Panc1 (cell line): ENCODE results near the gene FHIT.

Source experiments
- POLR2AphosphoS5 ChIP-seq: IDR thresholded peaks from 2 replicates; pipeline ENCODE4 v1.6.1; 2012; ENCODE audit warnings: mild to moderate bottlenecking, low read depth, low read length, moderate library complexity
- REST ChIP-seq, 2 experiments: IDR thresholded peaks; 2 replicates each; pipeline ENCODE4 v1.6.1; 2011 to 2012; ENCODE audit warnings: low read depth in 2 of 2, control low read depth in 1 of 2, low read length in 1 of 2, mild to moderate bottlenecking in 1 of 2, moderate library complexity in 1 of 2; ENCODE audit not compliant: insufficient read depth in 1 of 2
- TF ChIP-seq, protein P1 (sequence below): fragments of 450-650 bp; IDR thresholded peaks from 2 replicates; pipeline ENCODE4 v1.5.1; 2017; ENCODE audit warnings: mild to moderate bottlenecking

GRCh38 chr3:60444898-60445437, 806.3 kb downstream of the FHIT start:
- TF ChIP-seq, protein P1, sequence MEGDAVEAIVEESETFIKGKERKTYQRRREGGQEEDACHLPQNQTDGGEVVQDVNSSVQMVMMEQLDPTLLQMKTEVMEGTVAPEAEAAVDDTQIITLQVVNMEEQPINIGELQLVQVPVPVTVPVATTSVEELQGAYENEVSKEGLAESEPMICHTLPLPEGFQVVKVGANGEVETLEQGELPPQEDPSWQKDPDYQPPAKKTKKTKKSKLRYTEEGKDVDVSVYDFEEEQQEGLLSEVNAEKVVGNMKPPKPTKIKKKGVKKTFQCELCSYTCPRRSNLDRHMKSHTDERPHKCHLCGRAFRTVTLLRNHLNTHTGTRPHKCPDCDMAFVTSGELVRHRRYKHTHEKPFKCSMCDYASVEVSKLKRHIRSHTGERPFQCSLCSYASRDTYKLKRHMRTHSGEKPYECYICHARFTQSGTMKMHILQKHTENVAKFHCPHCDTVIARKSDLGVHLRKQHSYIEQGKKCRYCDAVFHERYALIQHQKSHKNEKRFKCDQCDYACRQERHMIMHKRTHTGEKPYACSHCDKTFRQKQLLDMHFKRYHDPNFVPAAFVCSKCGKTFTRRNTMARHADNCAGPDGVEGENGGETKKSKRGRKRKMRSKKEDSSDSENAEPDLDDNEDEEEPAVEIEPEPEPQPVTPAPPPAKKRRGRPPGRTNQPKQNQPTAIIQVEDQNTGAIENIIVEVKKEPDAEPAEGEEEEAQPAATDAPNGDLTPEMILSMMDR: no peak
- TF ChIP-seq POLR2AphosphoS5 (no peak), REST (IDR thresholded peaks at IDR 0.05; ENCODE audit: insufficient read depth in 1 of 2, low read depth in 2 of 2, low read length in 1 of 2) (no peak)
